ENCODE data around the gene AKAP6. TPM values are rescaled to one million over a fixed set of nuclear protein-coding genes. Genes with fewer than 3 reads are reported as not detected.

The AKAP6 gene
- total and polyA plus RNA-seq, 2 experiments from 2014 or later: 9.2 to 21.8 TPM

DNA sequence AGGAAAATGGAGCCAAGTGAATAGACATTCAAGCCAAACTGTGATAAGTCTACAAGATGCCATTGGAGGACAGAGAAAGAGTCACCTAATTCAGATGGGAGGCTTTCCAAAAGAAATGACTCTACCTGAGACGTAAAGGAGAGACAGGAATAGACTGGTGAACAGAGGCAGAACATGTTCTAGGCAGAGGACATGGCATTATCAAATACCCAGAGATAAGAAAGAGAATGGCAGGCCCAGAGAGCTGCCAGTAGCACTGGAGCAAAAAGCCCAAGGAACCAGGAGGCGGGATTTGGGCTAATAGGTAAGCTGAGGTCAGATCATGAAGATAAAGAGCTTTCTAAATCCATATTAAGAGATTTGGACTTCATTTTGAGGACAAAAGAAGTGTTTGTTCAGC, 207.1 kb downstream of the AKAP6 start:
- no peak for DNase-seq (ENCODE audit: low read depth in 1 of 2, low spot score in 1 of 2)
- Histone ChIP-seq H3K36me3 (no peaks in the 10 kb centered on the region), H3K4me1 (ENCODE audit: low read depth) (no peaks in the 10 kb centered on the region), H3K9me3 (ENCODE audit: low read depth) (no peaks in the 10 kb centered on the region), H3K4me3 (no peak overlapping the region), H3K27ac (no peak overlapping the region), H3K27me3 (no peaks in the 10 kb centered on the region)
- TF ChIP-seq, protein P1, sequence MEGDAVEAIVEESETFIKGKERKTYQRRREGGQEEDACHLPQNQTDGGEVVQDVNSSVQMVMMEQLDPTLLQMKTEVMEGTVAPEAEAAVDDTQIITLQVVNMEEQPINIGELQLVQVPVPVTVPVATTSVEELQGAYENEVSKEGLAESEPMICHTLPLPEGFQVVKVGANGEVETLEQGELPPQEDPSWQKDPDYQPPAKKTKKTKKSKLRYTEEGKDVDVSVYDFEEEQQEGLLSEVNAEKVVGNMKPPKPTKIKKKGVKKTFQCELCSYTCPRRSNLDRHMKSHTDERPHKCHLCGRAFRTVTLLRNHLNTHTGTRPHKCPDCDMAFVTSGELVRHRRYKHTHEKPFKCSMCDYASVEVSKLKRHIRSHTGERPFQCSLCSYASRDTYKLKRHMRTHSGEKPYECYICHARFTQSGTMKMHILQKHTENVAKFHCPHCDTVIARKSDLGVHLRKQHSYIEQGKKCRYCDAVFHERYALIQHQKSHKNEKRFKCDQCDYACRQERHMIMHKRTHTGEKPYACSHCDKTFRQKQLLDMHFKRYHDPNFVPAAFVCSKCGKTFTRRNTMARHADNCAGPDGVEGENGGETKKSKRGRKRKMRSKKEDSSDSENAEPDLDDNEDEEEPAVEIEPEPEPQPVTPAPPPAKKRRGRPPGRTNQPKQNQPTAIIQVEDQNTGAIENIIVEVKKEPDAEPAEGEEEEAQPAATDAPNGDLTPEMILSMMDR (IDR thresholded peaks at IDR 0.05; ENCODE audit: low read depth, low read length): no peak

GRCh38 chr14:32537166-32537565, 208.1 kb downstream of the AKAP6 start:
- H3K27ac ChIP-seq: no peak overlapping the region
- no peaks in the 10 kb centered on the region for H3K27me3 ChIP-seq
- H3K9me3 ChIP-seq (ENCODE audit: low read depth): no peaks in the 10 kb centered on the region
- no peak for DNase-seq (ENCODE audit: low read depth in 1 of 2, low spot score in 1 of 2)
- TF ChIP-seq, protein P1 (IDR thresholded peaks at IDR 0.05; ENCODE audit: low read depth, low read length): no peak
- no peaks in the 10 kb centered on the region for H3K4me1 ChIP-seq (ENCODE audit: low read depth)
- no peaks in the 10 kb centered on the region for H3K36me3 ChIP-seq
- no peak overlapping the region for H3K4me3 ChIP-seq

- H3K27ac ChIP-seq: no peak overlapping the region
- no peaks in the 10 kb centered on the region for H3K4me1 ChIP-seq (ENCODE audit: low read depth)
- DNase-seq (ENCODE audit: low read depth in 1 of 2, low spot score in 1 of 2): no peak
- no peaks in the 10 kb centered on the region for H3K36me3 ChIP-seq
- TF ChIP-seq, protein P1 (IDR thresholded peaks at IDR 0.05; ENCODE audit: low read depth, low read length): no peak
- H3K4me3 ChIP-seq: no peak overlapping the region
- no peaks in the 10 kb centered on the region for H3K27me3 ChIP-seq
- no peaks in the 10 kb centered on the region for H3K9me3 ChIP-seq (ENCODE audit: low read depth)
Measured at GRCh38 chr14:32542507-32542906, 213.4 kb downstream of the AKAP6 start.

DNA sequence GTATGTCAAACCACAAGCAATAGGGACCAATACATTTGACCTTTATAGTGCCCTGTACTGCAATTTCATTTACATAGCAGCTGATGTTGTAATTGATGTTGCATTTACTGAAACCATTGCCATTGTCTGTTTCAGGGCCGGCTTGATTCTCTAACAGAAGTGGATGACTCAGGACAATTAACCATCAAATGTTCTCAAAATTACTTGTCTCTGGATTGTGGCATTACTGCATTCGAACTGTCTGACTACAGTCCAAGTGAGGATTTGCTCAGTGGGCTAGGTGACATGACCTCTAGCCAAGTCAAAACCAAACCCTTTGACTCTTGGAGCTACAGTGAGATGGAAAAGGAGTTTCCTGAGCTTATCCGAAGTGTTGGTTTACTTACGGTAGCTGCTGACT, 216.0 kb downstream of the AKAP6 start:
- Histone ChIP-seq H3K36me3 (no peaks in the 10 kb centered on the region), H3K4me1 (ENCODE audit: low read depth) (no peaks in the 10 kb centered on the region), H3K4me3 (no peak overlapping the region), H3K27ac (no peak overlapping the region), H3K27me3 (no peaks in the 10 kb centered on the region), H3K9me3 (ENCODE audit: low read depth) (no peaks in the 10 kb centered on the region)
- TF ChIP-seq, protein P1 (IDR thresholded peaks at IDR 0.05; ENCODE audit: low read depth, low read length): no peak
- no peak for DNase-seq (ENCODE audit: low read depth in 1 of 2, low spot score in 1 of 2)

GRCh38 chr14:32545506-32546210, 216.6 kb downstream of the AKAP6 start:
- DNase-seq (ENCODE audit: low read depth in 1 of 2, low spot score in 1 of 2): no peak
- no peaks in the 10 kb centered on the region for H3K4me1 ChIP-seq (ENCODE audit: low read depth)
- no peaks in the 10 kb centered on the region for H3K36me3 ChIP-seq
- H3K27ac ChIP-seq: no peak overlapping the region
- TF ChIP-seq, protein P1 (IDR thresholded peaks at IDR 0.05; ENCODE audit: low read depth, low read length): no peak
- H3K27me3 ChIP-seq: no peaks in the 10 kb centered on the region
- no peak overlapping the region for H3K4me3 ChIP-seq
- H3K9me3 ChIP-seq (ENCODE audit: low read depth): no peaks in the 10 kb centered on the region
